Type B pancreatic cell (in vitro differentiated cells): ENCODE data around the gene ALDH18A1. TPM values are rescaled to one million over a fixed set of nuclear protein-coding genes. Genes with fewer than 3 reads are reported as not detected.

ENCODE experiments used
- DNase-seq: peaks from one replicate; pipeline ENCODE4 v3.0.0; 2021; ENCODE audit warnings: mixed read lengths; ENCODE audit not compliant: unreplicated experiment; ENCODE audit errors: extremely low spot score
- H3K27ac Mint-ChIP-seq: 2 replicates; pipeline ENCODE4 v1.8.0; 2021; ENCODE audit warnings: mild to moderate bottlenecking, mixed read lengths
- H3K27me3 Mint-ChIP-seq: 2 replicates; pipeline ENCODE4 v1.8.0; 2021; ENCODE audit warnings: mixed read lengths
- H3K36me3 Mint-ChIP-seq: 2 replicates; pipeline ENCODE4 v1.8.0; 2021; ENCODE audit warnings: mixed read lengths
- H3K4me1 Mint-ChIP-seq: one replicate; pipeline ENCODE4 v1.8.0; 2021; ENCODE audit warnings: mixed read lengths; ENCODE audit not compliant: unreplicated experiment
- H3K4me3 Mint-ChIP-seq: 2 replicates; pipeline ENCODE4 v1.8.0; 2021; ENCODE audit warnings: mild to moderate bottlenecking, mixed read lengths
- H3K9me3 Mint-ChIP-seq: 2 replicates; pipeline ENCODE4 v1.8.0; 2021; ENCODE audit warnings: mixed read lengths
- total RNA-seq: library from RNA; stranded (reverse); gene quantifications from 2 replicates; pipeline ENCODE4 v1.2.1, GENCODE V29; 2021; ENCODE audit warnings: low replicate concordance
- TF ChIP-seq, protein P1 (sequence below): fragments of 200-600 bp; sonication (generic); conservative IDR thresholded peaks from 2 replicates; pipeline ENCODE4 v1.5.0; 2021; ENCODE audit warnings: antibody characterized with exemption, mild to moderate bottlenecking

Gene ALDH18A1
- total RNA-seq, 1 donor from 2014 or later, result 111 TPM

DNA sequence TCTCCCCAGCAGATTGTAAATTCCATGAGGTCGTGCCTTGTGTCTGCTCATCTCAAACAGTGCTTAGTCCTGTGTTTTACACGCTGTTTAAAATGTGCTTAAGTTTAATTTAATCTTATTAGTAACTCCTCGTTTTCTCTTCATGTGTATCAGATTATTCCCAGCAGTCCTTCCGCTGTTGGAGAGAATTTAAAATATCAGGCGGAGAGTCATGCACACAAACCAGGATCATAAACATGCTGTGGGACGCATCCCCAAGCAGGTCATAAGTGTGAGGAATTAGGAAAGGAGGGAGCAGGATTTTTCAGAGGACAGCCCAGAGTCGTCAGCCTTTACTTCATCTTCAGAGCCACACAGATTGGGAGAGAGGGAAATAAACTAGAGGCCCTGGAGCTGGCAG lies 91.2 kb downstream of the ALDH18A1 start:
- Mint-ChIP-seq H3K27ac (peak overlapping the region; percentile 7), H3K27me3 (peaks cover under 1% of the 10 kb centered on the region), H3K9me3 (peaks cover 4% of the 10 kb centered on the region), H3K4me1 (peaks cover 21% of the 10 kb centered on the region), H3K4me3 (peak overlapping the region; percentile 16), H3K36me3 (no peaks in the 10 kb centered on the region)
- TF ChIP-seq, protein P1, sequence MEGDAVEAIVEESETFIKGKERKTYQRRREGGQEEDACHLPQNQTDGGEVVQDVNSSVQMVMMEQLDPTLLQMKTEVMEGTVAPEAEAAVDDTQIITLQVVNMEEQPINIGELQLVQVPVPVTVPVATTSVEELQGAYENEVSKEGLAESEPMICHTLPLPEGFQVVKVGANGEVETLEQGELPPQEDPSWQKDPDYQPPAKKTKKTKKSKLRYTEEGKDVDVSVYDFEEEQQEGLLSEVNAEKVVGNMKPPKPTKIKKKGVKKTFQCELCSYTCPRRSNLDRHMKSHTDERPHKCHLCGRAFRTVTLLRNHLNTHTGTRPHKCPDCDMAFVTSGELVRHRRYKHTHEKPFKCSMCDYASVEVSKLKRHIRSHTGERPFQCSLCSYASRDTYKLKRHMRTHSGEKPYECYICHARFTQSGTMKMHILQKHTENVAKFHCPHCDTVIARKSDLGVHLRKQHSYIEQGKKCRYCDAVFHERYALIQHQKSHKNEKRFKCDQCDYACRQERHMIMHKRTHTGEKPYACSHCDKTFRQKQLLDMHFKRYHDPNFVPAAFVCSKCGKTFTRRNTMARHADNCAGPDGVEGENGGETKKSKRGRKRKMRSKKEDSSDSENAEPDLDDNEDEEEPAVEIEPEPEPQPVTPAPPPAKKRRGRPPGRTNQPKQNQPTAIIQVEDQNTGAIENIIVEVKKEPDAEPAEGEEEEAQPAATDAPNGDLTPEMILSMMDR, result no peak
- no peak for DNase-seq

DNA sequence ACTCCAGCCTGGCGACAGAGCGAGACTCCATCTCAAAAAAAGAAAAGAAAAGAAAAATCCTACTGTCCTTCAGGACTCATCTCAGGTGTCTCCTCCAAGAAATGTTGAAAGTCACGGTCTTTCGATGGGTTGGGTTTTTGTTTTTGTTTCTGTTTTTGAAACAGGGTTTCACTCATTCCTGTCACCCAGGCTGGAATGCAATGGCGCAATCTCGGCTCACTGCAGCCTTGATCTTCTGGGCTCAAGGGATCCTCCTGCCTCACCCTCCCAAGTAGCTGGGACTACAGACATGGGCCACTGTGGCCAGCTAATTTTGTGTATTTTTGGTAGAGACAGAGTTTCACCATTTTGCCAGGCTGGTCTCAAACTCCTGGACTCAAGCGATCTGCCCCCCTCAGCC lies 92.2 kb downstream of the ALDH18A1 start:
- Mint-ChIP-seq H3K27me3 (peaks cover 10% of the 10 kb centered on the region), H3K4me3 (no peak overlapping the region), H3K9me3 (peaks cover 4% of the 10 kb centered on the region), H3K4me1 (peaks cover 31% of the 10 kb centered on the region), H3K27ac (peak overlapping the region; percentile 7), H3K36me3 (no peaks in the 10 kb centered on the region)
- TF ChIP-seq, protein P1, result no peak
- no peak for DNase-seq

DNA sequence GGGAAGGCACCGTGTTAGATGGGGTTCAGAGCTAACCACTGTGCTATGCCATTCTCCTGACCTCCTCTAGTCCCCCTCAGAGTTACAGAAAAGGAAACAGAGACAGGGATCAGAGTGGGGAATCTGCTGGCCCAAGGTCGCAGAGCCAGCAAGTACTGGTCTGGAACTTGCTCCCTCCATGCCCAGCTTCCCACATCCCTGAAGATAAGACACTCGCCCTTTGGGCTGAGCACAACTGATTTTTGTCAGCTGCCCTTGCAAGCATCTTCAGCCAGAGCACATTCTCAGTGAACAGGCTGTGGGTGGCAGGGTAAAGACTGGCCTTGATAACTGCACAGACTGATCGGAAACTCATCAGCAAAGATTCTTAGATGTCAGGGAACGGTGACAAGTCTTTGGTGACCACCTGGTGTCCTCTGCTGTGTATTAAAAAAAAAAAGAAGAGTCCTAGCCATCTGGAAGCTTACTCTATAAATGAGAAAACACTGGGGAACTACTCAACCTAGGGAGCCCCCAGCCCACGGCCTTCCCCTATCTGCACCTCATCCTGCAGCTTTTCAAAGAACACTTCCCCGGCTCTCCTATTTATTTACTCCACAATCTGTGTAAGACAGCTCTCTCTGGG lies 94.1 kb downstream of the ALDH18A1 start:
- Mint-ChIP-seq H3K9me3 (peaks cover 4% of the 10 kb centered on the region), H3K27ac (peak overlapping the region; percentile 41), H3K27me3 (peaks cover 13% of the 10 kb centered on the region), H3K4me3 (peak overlapping the region; percentile 89), H3K4me1 (peaks cover 43% of the 10 kb centered on the region), H3K36me3 (no peaks in the 10 kb centered on the region)
- DNase-seq, result no peak
- TF ChIP-seq, protein P1, result no peak

DNA sequence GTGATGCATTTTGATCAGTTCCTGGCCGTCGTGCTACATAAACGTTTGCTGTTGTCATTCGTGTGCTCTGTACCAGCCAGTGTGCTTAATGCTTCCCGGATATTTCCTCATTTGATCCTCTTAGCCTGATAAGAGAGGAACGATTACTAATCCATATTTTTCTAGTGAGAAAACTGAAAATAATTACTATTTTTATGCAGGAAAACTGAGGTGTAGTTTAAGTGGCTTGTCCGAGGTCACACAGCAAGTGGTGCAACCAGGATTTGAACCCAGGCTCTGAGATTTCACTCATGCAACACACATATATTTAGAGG lies 94.7 kb downstream of the ALDH18A1 start:
- Mint-ChIP-seq H3K4me1 (peaks cover 47% of the 10 kb centered on the region), H3K9me3 (peaks cover 4% of the 10 kb centered on the region), H3K27me3 (peaks cover 13% of the 10 kb centered on the region), H3K36me3 (no peaks in the 10 kb centered on the region), H3K27ac (peak overlapping the region; percentile 93), H3K4me3 (peak overlapping the region; percentile 89)
- no peak for DNase-seq
- TF ChIP-seq, protein P1, result no peak

DNA sequence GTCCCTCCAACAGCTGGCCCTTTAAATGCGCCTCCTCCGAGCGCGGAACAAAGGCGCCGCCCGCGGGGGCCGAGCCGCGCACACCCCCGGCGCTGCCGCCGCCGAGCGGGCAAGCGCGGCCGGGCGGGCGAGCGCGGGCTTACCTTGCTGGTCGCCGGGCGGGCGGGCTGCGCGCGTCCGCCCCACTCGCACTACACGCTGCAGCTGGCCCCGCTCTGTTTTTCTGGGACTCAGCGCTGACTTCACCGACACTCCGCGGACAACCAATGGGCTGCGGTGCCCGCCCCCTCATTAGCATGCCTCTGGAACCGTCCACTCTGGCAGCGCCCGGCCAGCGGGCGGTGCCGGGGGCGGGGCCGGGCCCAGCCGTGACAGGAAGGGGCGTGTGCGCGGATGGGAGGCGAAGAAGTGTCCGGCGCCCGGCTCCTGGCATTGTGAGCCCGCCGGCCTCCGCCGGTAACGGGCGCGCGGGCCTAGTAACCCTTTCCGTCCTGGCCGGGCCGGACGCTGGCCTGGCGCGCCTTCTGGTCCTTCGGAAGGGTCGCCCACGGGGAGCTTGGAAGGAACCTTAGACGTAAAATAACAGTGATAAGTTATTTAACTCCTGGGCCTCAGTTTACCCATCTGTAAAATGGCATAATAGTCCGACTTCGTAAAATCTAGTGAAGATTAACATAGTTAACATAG lies 95.2 kb downstream of the ALDH18A1 start, which contains the start of gene SORBS1:
Gene SORBS1 (minus strand): TSS at position 195 of the 687 bp plus-strand sequence. CDS start 120,236 bp downstream, outside the sequence.
- peak; percentile 95 for DNase-seq
- Mint-ChIP-seq H3K27ac (peak within 1 kb of the TSS; percentile 93), H3K36me3 (no peaks in the 10 kb centered on the region), H3K4me1 (peaks cover 46% of the 10 kb centered on the region), H3K27me3 (peaks cover 13% of the 10 kb centered on the region), H3K9me3 (peaks cover 4% of the 10 kb centered on the region), H3K4me3 (peak within 1 kb of the TSS; percentile 99)
- TF ChIP-seq, protein P1, result no peak
